ENCODE measurements around the gene CARD11. TPM values are rescaled to one million over a fixed set of nuclear protein-coding genes. Genes with fewer than 3 reads are reported as not detected.

CARD11 gene
- total and polyA plus RNA-seq, 2 of the 4 experiments (the other 2 are of a cell fraction): 0.18 to 0.26 TPM

GRCh38 chr7:3076163-3076562, 32.5 kb upstream of the CARD11 start:
- no peaks in the 10 kb centered on the region for H4K20me1 ChIP-seq (ENCODE audit: insufficient read depth, low read length)
- H2BK15ac ChIP-seq (ENCODE audit: low read depth, low read length): no peak overlapping the region
- no peak overlapping the region for H2BK120ac ChIP-seq (ENCODE audit: low read depth, low read length)
- H3K4ac ChIP-seq (ENCODE audit: low read depth, low read length): no peak overlapping the region
- intact Hi-C loops (cut with micrococcal nuclease): no loop called here
- H3K9ac ChIP-seq (ENCODE audit: low read depth, low read length): no peak overlapping the region
- no peak overlapping the region for H3K18ac ChIP-seq (ENCODE audit: low read depth, low read length)
- peaks cover 7% of the 10 kb centered on the region for H3K9me3 ChIP-seq (ENCODE audit: control insufficient read depth, insufficient read depth, low read length)
- H3K36me3 ChIP-seq (ENCODE audit: control insufficient read depth, insufficient read depth, low read length): no peaks in the 10 kb centered on the region
- no peak overlapping the region for H2AFZ ChIP-seq (replicated peaks; ENCODE audit: low read length, poor library complexity)
- no peak overlapping the region for H2BK5ac ChIP-seq (ENCODE audit: low read depth, low read length, poor library complexity, severe bottlenecking)
- no peak overlapping the region for H3K14ac ChIP-seq (replicated peaks; ENCODE audit: low read depth, low read length)
- no peak overlapping the region for H3K23ac ChIP-seq (ENCODE audit: low read depth, low read length)
- H3K27me3 ChIP-seq (ENCODE audit: control insufficient read depth, insufficient read depth, low read length): no peaks in the 10 kb centered on the region; the same call in 1 of the 2 replicates
- H3K4me1 ChIP-seq (ENCODE audit: control insufficient read depth, insufficient read depth, low read length): no peaks in the 10 kb centered on the region
- no peak overlapping the region for H4K8ac ChIP-seq (ENCODE audit: low read depth in 2 of 2, low read length in 2 of 2)
- H3K9me1 ChIP-seq (ENCODE audit: insufficient read depth, low read length): no peaks in the 10 kb centered on the region
- ChIA-PET POLR2A (ENCODE audit: unreplicated experiment) (no interaction called here), CTCF (no interaction called here)
- 40% methylated on average over 1 of the region's 3 CpGs; no CpG with 5 or more reads in 1 of the 2 experiments for WGBS, 2 experiments (ENCODE audit: extremely low coverage in 2 of 2, insufficient read length in 1 of 2)
- no peak overlapping the region for H4K5ac ChIP-seq (ENCODE audit: low read depth, low read length)
- no TSS peak for BruUV-seq (replicated peaks)
- H3K56ac ChIP-seq (ENCODE audit: extremely low read depth, insufficient read depth, low read length): no peak overlapping the region
- H4K91ac ChIP-seq (ENCODE audit: insufficient read depth, low read depth, low read length): no peak overlapping the region
- no peak overlapping the region for H2AK5ac ChIP-seq (ENCODE audit: low read depth, low read length)
- H3K4me3 ChIP-seq (ENCODE audit: insufficient read depth, low read depth, low read length): no peak overlapping the region
- in situ Hi-C loops (cut with MboI; ENCODE audit: low sequenced_read_pairs): no loop called here
- no peak overlapping the region for H3K4me2 ChIP-seq (ENCODE audit: low read depth, low read length)
- no peak for DNase-seq
- ATAC-seq (ENCODE audit: low read depth): no peak
- TF ChIP-seq CTCF (conservative IDR thresholded peaks at IDR 0.05; ENCODE audit: low read depth, low read length) (no peak), CEBPB (IDR thresholded peaks at IDR 0.05; ENCODE audit: low read depth, low read length) (no peak), ELK1 (IDR thresholded peaks at IDR 0.05; ENCODE audit: borderline replicate concordance, low read depth, low read length) (no peak), USF2 (IDR thresholded peaks at IDR 0.05; ENCODE audit: low read depth, low read length) (no peak)
- no peaks in the 10 kb centered on the region for H3K79me1 ChIP-seq (ENCODE audit: low read depth in 1 of 2, low read length in 2 of 2)
- no peak overlapping the region for H3K27ac ChIP-seq (ENCODE audit: insufficient read depth, low read length)
- dilution Hi-C loops (cut with HindIII; ENCODE audit: low sequenced_read_pairs, unreplicated experiment): no loop called here
- no peak overlapping the region for H2AK9ac ChIP-seq (replicated peaks; ENCODE audit: low read depth, low read length, poor library complexity)
- H2BK20ac ChIP-seq (ENCODE audit: low read depth, low read length): no peak overlapping the region

Data from IMR-90 (cell line).